ENCODE measurements around the gene NHEJ1.

DNA sequence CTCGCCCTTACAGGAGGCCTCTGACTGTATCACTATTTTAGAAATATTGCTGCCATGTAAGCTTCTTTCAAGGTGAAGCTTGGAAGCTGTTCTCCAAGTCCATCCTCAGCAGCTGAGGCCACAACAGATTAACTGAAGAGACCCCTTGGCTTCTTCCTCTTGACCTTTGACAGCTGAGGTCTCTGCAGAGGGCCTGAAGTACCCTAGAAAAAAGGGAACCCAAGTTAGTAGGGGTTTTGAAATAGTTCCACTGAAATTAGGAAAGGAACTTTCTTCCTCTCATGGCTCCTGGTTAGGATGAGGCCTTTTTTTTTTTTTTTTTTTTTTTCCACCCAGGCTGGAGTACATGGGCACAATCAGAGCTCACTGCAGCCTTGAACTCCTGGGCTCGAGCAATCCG, 84.4 kb downstream of the NHEJ1 start:
- TF ChIP-seq, protein P1, sequence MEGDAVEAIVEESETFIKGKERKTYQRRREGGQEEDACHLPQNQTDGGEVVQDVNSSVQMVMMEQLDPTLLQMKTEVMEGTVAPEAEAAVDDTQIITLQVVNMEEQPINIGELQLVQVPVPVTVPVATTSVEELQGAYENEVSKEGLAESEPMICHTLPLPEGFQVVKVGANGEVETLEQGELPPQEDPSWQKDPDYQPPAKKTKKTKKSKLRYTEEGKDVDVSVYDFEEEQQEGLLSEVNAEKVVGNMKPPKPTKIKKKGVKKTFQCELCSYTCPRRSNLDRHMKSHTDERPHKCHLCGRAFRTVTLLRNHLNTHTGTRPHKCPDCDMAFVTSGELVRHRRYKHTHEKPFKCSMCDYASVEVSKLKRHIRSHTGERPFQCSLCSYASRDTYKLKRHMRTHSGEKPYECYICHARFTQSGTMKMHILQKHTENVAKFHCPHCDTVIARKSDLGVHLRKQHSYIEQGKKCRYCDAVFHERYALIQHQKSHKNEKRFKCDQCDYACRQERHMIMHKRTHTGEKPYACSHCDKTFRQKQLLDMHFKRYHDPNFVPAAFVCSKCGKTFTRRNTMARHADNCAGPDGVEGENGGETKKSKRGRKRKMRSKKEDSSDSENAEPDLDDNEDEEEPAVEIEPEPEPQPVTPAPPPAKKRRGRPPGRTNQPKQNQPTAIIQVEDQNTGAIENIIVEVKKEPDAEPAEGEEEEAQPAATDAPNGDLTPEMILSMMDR (IDR thresholded peaks at IDR 0.05): no peak
- no peak for TF ChIP-seq POLR2A (IDR thresholded peaks at IDR 0.05)
- TF ChIP-seq EP300 (IDR thresholded peaks at IDR 0.05; ENCODE audit: low read depth): no peak

Data from transverse colon (tissue), 3 donors.